GM13977 (cell line): ENCODE results near the gene THADA.
A peak's percentile ranks its signal among the peaks of the same experiment; 100 is the strongest.
"Not testable (repeated sequence)": the region's sequence is repeated elsewhere in the genome, so short reads cannot be mapped to it uniquely, and the experiment has no call there.

Experiments
- DNase-seq: peaks from one replicate; pipeline ENCODE4 v3.0.0; 2012; ENCODE audit warnings: low spot score
- in situ Hi-C: fragments of 300-500 bp; cut with MboI; formaldehyde crosslinking; loops from one replicate; pipeline ENCODE4 v1.12.0; 2022; ENCODE audit warnings: low sequenced_read_pairs, low pct_unique_long_range_greater_than_20kb, mixed read lengths, inconsistent platforms; ENCODE audit not compliant: unreplicated experiment
- TF ChIP-seq, protein P1 (sequence below): IDR thresholded peaks from 2 replicates; pipeline ENCODE4 v1.5.1; 2012; ENCODE audit warnings: mild to moderate bottlenecking, control low read depth; ENCODE audit not compliant: insufficient read depth; ENCODE audit errors: extremely low read depth, missing control alignments

The THADA gene

DNA sequence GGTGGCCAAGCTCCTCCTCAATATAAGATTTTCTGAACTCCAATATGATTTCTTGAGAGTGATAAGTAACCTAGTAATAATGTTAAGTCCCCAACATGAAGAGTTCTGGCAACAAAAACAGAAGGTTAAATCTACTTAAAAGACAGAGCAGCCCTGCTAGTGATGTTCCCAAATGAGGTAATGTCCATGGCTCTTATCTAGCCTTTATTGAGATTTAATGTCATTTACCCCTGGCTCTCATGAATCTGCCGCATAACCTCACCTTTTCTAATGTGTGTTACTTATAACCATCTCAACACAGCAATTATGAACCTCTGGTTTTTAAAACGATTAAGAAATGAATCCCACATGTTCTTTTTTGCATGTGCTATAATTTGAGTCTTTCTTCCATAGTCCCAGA, 201.9 kb downstream of the THADA start:
- in situ Hi-C loops: no loop called here
- DNase-seq: no peak
- TF ChIP-seq, protein P1, sequence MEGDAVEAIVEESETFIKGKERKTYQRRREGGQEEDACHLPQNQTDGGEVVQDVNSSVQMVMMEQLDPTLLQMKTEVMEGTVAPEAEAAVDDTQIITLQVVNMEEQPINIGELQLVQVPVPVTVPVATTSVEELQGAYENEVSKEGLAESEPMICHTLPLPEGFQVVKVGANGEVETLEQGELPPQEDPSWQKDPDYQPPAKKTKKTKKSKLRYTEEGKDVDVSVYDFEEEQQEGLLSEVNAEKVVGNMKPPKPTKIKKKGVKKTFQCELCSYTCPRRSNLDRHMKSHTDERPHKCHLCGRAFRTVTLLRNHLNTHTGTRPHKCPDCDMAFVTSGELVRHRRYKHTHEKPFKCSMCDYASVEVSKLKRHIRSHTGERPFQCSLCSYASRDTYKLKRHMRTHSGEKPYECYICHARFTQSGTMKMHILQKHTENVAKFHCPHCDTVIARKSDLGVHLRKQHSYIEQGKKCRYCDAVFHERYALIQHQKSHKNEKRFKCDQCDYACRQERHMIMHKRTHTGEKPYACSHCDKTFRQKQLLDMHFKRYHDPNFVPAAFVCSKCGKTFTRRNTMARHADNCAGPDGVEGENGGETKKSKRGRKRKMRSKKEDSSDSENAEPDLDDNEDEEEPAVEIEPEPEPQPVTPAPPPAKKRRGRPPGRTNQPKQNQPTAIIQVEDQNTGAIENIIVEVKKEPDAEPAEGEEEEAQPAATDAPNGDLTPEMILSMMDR: no peak

DNA sequence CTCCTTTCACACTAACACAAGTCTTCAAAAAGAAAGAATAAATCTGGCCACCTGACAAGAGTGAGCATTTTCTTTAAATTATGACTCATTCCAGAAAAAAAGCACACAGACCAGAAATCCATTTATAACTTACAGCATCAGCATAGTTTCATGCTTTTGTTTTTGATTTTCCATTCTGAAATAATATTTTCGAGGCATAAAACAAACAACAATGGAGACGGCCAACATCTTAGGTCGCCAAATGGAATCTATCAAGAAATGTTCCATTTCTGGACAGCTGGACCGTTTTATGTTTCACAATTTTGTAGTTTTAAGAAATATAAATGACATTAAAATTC, 204.0 kb downstream of the THADA start:
- in situ Hi-C loops: no loop called here
- TF ChIP-seq, protein P1: no peak
- no peak for DNase-seq

- DNase-seq: no peak
- TF ChIP-seq, protein P1: no peak
- in situ Hi-C loops: no loop called here
Measured at GRCh38 chr2:43391201-43391877, 204.5 kb downstream of the THADA start.

- TF ChIP-seq, protein P1: no peak
- no peak for DNase-seq
- in situ Hi-C loops: no loop called here
Measured at GRCh38 chr2:43389581-43390466, 206.0 kb downstream of the THADA start.

GRCh38 chr2:43388371-43388770, 207.5 kb downstream of the THADA start:
- in situ Hi-C loops: no loop called here
- DNase-seq: no peak
- TF ChIP-seq, protein P1: no peak

GRCh38 chr2:43387092-43388062, 208.5 kb downstream of the THADA start:
- peak; percentile 43 for DNase-seq
- TF ChIP-seq, protein P1: no peak
- in situ Hi-C loops: no loop called here

- DNase-seq, in situ Hi-C loops: not testable (repeated sequence)
Measured at GRCh38 chr2:43386679-43387078, 209.2 kb downstream of the THADA start.
